PFSK-1 (cell line): ENCODE data around the gene GMFB.

Experiments used
- FOXP2 ChIP-seq: optimal IDR thresholded peaks from 2 replicates; pipeline ENCODE3; 2011; ENCODE audit warnings: borderline replicate concordance, control low read depth, inconsistent platforms; ENCODE audit not compliant: insufficient read depth; ENCODE audit errors: extremely low read length, extremely low read depth
- POLR2AphosphoS5 ChIP-seq: IDR thresholded peaks from 2 replicates; pipeline ENCODE4 v1.6.1; 2012; ENCODE audit warnings: low read depth, mild to moderate bottlenecking, control low read depth, low read length, moderate library complexity
- REST ChIP-seq, 2 experiments: IDR thresholded peaks; 2 replicates each; pipeline versions ENCODE4 v1.6.1 to v1.8.0; 2011 to 2012; ENCODE audit warnings: low read depth in 2 of 2, low read length in 2 of 2, control low read depth in 1 of 2, inconsistent platforms in 1 of 2, mild to moderate bottlenecking in 1 of 2, moderate library complexity in 1 of 2; ENCODE audit not compliant: insufficient read depth in 1 of 2
- SIN3A ChIP-seq: IDR thresholded peaks from 2 replicates; pipeline ENCODE4 v1.6.1; 2012; ENCODE audit warnings: mild to moderate bottlenecking, low read length, moderate library complexity, borderline replicate concordance; ENCODE audit not compliant: insufficient read depth
- TAF1 ChIP-seq: IDR thresholded peaks from 2 replicates; pipeline ENCODE4 v1.6.1; 2012; ENCODE audit warnings: low read length, control low read depth, borderline replicate concordance; ENCODE audit not compliant: insufficient read depth

- TF ChIP-seq SIN3A = no peak
- TF ChIP-seq POLR2AphosphoS5 = no peak
- no peak for TF ChIP-seq FOXP2
- TF ChIP-seq REST (IDR thresholded peaks at IDR 0.05; ENCODE audit: insufficient read depth in 1 of 2, low read depth in 2 of 2, low read length in 2 of 2) = no peak
- no peak for TF ChIP-seq TAF1
Measured at GRCh38 chr14:54447231-54447692, 41.5 kb downstream of the GMFB start.
